ENCODE measurements around the gene ACSL5.

DNA sequence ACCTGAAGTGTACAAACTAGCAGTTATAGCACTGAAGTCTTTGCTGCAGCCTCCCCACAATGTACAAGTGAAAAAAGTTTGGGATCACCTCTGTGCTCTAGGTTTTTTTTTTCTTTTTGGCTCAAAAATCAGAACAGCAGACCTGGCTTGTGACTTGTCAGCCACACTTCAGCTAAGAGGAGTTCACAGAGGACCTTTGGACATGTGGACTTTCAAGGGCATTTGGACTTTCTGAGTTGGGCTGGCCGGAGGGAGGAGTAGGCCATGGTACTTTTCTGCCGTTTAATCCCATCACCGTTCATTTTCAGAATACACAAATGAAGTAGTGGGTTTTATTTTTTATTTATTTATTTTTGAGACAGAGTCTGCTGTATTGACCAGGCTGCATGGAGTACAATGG is 21.9 kb upstream of the ACSL5 start:
- TF ChIP-seq, protein P1, sequence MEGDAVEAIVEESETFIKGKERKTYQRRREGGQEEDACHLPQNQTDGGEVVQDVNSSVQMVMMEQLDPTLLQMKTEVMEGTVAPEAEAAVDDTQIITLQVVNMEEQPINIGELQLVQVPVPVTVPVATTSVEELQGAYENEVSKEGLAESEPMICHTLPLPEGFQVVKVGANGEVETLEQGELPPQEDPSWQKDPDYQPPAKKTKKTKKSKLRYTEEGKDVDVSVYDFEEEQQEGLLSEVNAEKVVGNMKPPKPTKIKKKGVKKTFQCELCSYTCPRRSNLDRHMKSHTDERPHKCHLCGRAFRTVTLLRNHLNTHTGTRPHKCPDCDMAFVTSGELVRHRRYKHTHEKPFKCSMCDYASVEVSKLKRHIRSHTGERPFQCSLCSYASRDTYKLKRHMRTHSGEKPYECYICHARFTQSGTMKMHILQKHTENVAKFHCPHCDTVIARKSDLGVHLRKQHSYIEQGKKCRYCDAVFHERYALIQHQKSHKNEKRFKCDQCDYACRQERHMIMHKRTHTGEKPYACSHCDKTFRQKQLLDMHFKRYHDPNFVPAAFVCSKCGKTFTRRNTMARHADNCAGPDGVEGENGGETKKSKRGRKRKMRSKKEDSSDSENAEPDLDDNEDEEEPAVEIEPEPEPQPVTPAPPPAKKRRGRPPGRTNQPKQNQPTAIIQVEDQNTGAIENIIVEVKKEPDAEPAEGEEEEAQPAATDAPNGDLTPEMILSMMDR (IDR thresholded peaks at IDR 0.05; ENCODE audit: low read length) = no peak
- no peak for TF ChIP-seq EZH2 (IDR thresholded peaks at IDR 0.05; ENCODE audit: borderline replicate concordance, low read length)

Measured in OCI-LY1 (cell line).